ENCODE results near the gene LKAAEAR1.

Gene LKAAEAR1

GRCh38 chr20:64052987-64053840, 31.0 kb downstream of the LKAAEAR1 start:
- in situ Hi-C loops (cut with MboI; ENCODE audit: low sequenced_read_pairs), result no loop called here

GRCh38 chr20:64052326-64052722, 31.9 kb downstream of the LKAAEAR1 start:
- in situ Hi-C loops (cut with MboI; ENCODE audit: low sequenced_read_pairs), result no loop called here

- in situ Hi-C loops (cut with MboI; ENCODE audit: low sequenced_read_pairs), result no loop called here
Observed at GRCh38 chr20:64051561-64052325, 32.5 kb downstream of the LKAAEAR1 start.

- in situ Hi-C loops (cut with MboI; ENCODE audit: low sequenced_read_pairs), result no loop called here
Observed at GRCh38 chr20:64051033-64051452, 33.2 kb downstream of the LKAAEAR1 start.

GRCh38 chr20:64050261-64051032, 33.8 kb downstream of the LKAAEAR1 start:
- in situ Hi-C loops (cut with MboI; ENCODE audit: low sequenced_read_pairs), result no loop called here

GRCh38 chr20:64049878-64050260, 34.3 kb downstream of the LKAAEAR1 start:
- in situ Hi-C loops (cut with MboI; ENCODE audit: low sequenced_read_pairs), result no loop called here

GRCh38 chr20:64049060-64049877, 34.9 kb downstream of the LKAAEAR1 start, which contains the start of gene SOX18:
Gene SOX18 (minus strand): TSS chr20:64049639. CDS start chr20:64049516, 123 bp downstream.
- in situ Hi-C loops (cut with MboI; ENCODE audit: low sequenced_read_pairs), result no loop called here

- in situ Hi-C loops (cut with MboI; ENCODE audit: low sequenced_read_pairs), result no loop called here
Observed at GRCh38 chr20:64048402-64049044, 35.7 kb downstream of the LKAAEAR1 start.

GRCh38 chr20:64047968-64048401, 36.2 kb downstream of the LKAAEAR1 start:
- in situ Hi-C loops (cut with MboI; ENCODE audit: low sequenced_read_pairs), result no loop called here

GRCh38 chr20:64047046-64047389, 37.2 kb downstream of the LKAAEAR1 start:
- in situ Hi-C loops (cut with MboI; ENCODE audit: low sequenced_read_pairs), result no loop called here

GRCh38 chr20:64045346-64046011, 38.7 kb downstream of the LKAAEAR1 start:
- in situ Hi-C loops (cut with MboI; ENCODE audit: low sequenced_read_pairs), result no loop called here

GRCh38 chr20:64044484-64045247, 39.5 kb downstream of the LKAAEAR1 start:
- in situ Hi-C loops (cut with MboI; ENCODE audit: low sequenced_read_pairs), result no loop called here

GRCh38 chr20:64043768-64044167, 40.4 kb downstream of the LKAAEAR1 start:
- in situ Hi-C loops (cut with MboI; ENCODE audit: low sequenced_read_pairs), result no loop called here

GRCh38 chr20:64042054-64042781, 42.0 kb downstream of the LKAAEAR1 start:
- in situ Hi-C loops (cut with MboI; ENCODE audit: low sequenced_read_pairs), result no loop called here

- in situ Hi-C loops (cut with MboI; ENCODE audit: low sequenced_read_pairs), result no loop called here
Observed at GRCh38 chr20:64041781-64042053, 42.5 kb downstream of the LKAAEAR1 start.

- in situ Hi-C loops (cut with MboI; ENCODE audit: low sequenced_read_pairs), result no loop called here
Observed at GRCh38 chr20:64041040-64041780, 43.0 kb downstream of the LKAAEAR1 start.

GRCh38 chr20:64040231-64041039, 43.8 kb downstream of the LKAAEAR1 start:
- in situ Hi-C loops (cut with MboI; ENCODE audit: low sequenced_read_pairs), result no loop called here
